ENCODE data around the gene ARL5B. TPM values are rescaled to one million over a fixed set of nuclear protein-coding genes. Genes with fewer than 3 reads are reported as not detected.
"Not testable (repeated sequence)": the region's sequence is repeated elsewhere in the genome, so short reads cannot be mapped to it uniquely, and the experiment has no call there.

The ARL5B gene
- 10 to 100 TPM; 13.8 to 14.1 TPM for total RNA-seq

- CTCF ChIA-PET: interaction anchor here (0.6 kb wide), 1 partner anchor 196 kb away, joined by 4 read pairs; no protein-coding TSS in a partner anchor
- no peaks in the 10 kb centered on the region for H3K9me3 Mint-ChIP-seq
- peak within 1 kb of the TSS; percentile 93 for H3K4me3 Mint-ChIP-seq
- H3K27ac Mint-ChIP-seq: peak within 1 kb of the TSS; percentile 98
- no peaks in the 10 kb centered on the region for H3K27me3 Mint-ChIP-seq (ENCODE audit: low read depth)
- H3K4me1 Mint-ChIP-seq (ENCODE audit: low read depth): peaks cover 36% of the 10 kb centered on the region
- peak; percentile 97 for DNase-seq
- H3K36me3 Mint-ChIP-seq (ENCODE audit: low read depth): peaks cover 13% of the 10 kb centered on the region
- intact Hi-C loops (cut with micrococcal nuclease): loop anchor here (1.0 to 10.0 kb wide), 6 partner anchors 8 to 1844 kb away; partner anchors contain the start of genes NSUN6, RSU1, STAM and VIM
Measured at GRCh38 chr10:18659125-18659818, at the start of gene ARL5B. Gene ARL5B (plus strand): TSS chr10:18659431. CDS start chr10:18659638, 207 bp downstream.

- H3K4me3 Mint-ChIP-seq: no peak overlapping the region
- intact Hi-C loops (cut with micrococcal nuclease): no loop called here
- no peaks in the 10 kb centered on the region for H3K27me3 Mint-ChIP-seq (ENCODE audit: low read depth)
- peaks cover 37% of the 10 kb centered on the region for H3K36me3 Mint-ChIP-seq (ENCODE audit: low read depth)
- no peaks in the 10 kb centered on the region for H3K9me3 Mint-ChIP-seq
- H3K27ac Mint-ChIP-seq: no peak overlapping the region
- CTCF ChIA-PET: no interaction called here
- peaks cover 10% of the 10 kb centered on the region for H3K4me1 Mint-ChIP-seq (ENCODE audit: low read depth)
- DNase-seq: no peak
Measured at GRCh38 chr10:18610517-18610916, 48.7 kb upstream of the ARL5B start.

- H3K27me3 Mint-ChIP-seq (ENCODE audit: low read depth): no peaks in the 10 kb centered on the region
- intact Hi-C loops (cut with micrococcal nuclease): no loop called here
- CTCF ChIA-PET: no interaction called here
- H3K36me3 Mint-ChIP-seq (ENCODE audit: low read depth): peaks cover 37% of the 10 kb centered on the region
- no peaks in the 10 kb centered on the region for H3K9me3 Mint-ChIP-seq
- H3K4me3 Mint-ChIP-seq: no peak overlapping the region
- no peak overlapping the region for H3K27ac Mint-ChIP-seq
- DNase-seq: no peak
- peaks cover 10% of the 10 kb centered on the region for H3K4me1 Mint-ChIP-seq (ENCODE audit: low read depth)
Measured at GRCh38 chr10:18611168-18611567, 48.1 kb upstream of the ARL5B start.

GRCh38 chr10:18615618-18616017, 43.6 kb upstream of the ARL5B start:
- intact Hi-C loops (cut with micrococcal nuclease): no loop called here
- Mint-ChIP-seq H3K27me3 (ENCODE audit: low read depth) (no peaks in the 10 kb centered on the region), H3K4me3 (no peak overlapping the region), H3K4me1 (ENCODE audit: low read depth) (no peaks in the 10 kb centered on the region), H3K9me3 (no peaks in the 10 kb centered on the region), H3K27ac (no peak overlapping the region), H3K36me3 (ENCODE audit: low read depth) (peaks cover 42% of the 10 kb centered on the region)
- DNase-seq: no peak
- CTCF ChIA-PET: no interaction called here

GRCh38 chr10:18616337-18616736, 42.9 kb upstream of the ARL5B start:
- CTCF ChIA-PET: no interaction called here
- intact Hi-C loops (cut with micrococcal nuclease): no loop called here
- Mint-ChIP-seq H3K36me3 (ENCODE audit: low read depth) (peaks cover 44% of the 10 kb centered on the region), H3K4me1 (ENCODE audit: low read depth) (no peaks in the 10 kb centered on the region), H3K27ac (no peak overlapping the region), H3K27me3 (ENCODE audit: low read depth) (no peaks in the 10 kb centered on the region), H3K4me3 (no peak overlapping the region), H3K9me3 (no peaks in the 10 kb centered on the region)
- DNase-seq: no peak

GRCh38 chr10:18619016-18619415, 40.2 kb upstream of the ARL5B start:
- no peak overlapping the region for H3K4me3 Mint-ChIP-seq
- no peaks in the 10 kb centered on the region for H3K27me3 Mint-ChIP-seq (ENCODE audit: low read depth)
- no peaks in the 10 kb centered on the region for H3K9me3 Mint-ChIP-seq
- no peaks in the 10 kb centered on the region for H3K4me1 Mint-ChIP-seq (ENCODE audit: low read depth)
- no peak overlapping the region for H3K27ac Mint-ChIP-seq
- DNase-seq: no peak
- H3K36me3 Mint-ChIP-seq (ENCODE audit: low read depth): peaks cover 46% of the 10 kb centered on the region
- CTCF ChIA-PET: no interaction called here
- intact Hi-C loops (cut with micrococcal nuclease): no loop called here

- Mint-ChIP-seq H3K27me3 (ENCODE audit: low read depth) (no peaks in the 10 kb centered on the region), H3K4me1 (ENCODE audit: low read depth) (peaks cover 1% of the 10 kb centered on the region), H3K27ac (no peak overlapping the region), H3K36me3 (ENCODE audit: low read depth) (peaks cover 39% of the 10 kb centered on the region), H3K4me3 (no peak overlapping the region), H3K9me3 (no peaks in the 10 kb centered on the region)
- CTCF ChIA-PET: no interaction called here
- intact Hi-C loops (cut with micrococcal nuclease): no loop called here
- no peak for DNase-seq
Measured at GRCh38 chr10:18620856-18621255, 38.4 kb upstream of the ARL5B start.

GRCh38 chr10:18623671-18624070, 35.6 kb upstream of the ARL5B start:
- H3K4me3 Mint-ChIP-seq; CTCF ChIA-PET; H3K27ac Mint-ChIP-seq; H3K9me3 Mint-ChIP-seq; DNase-seq; intact Hi-C loops (cut with micrococcal nuclease); H3K27me3 Mint-ChIP-seq (ENCODE audit: low read depth): not testable (repeated sequence)
- Mint-ChIP-seq H3K36me3 (ENCODE audit: low read depth) (peaks cover 31% of the 10 kb centered on the region), H3K4me1 (ENCODE audit: low read depth) (peaks cover 13% of the 10 kb centered on the region)

- CTCF ChIA-PET: interaction anchor here (0.6 kb wide), 1 partner anchor 1111 kb away, joined by 3 read pairs; no protein-coding TSS in a partner anchor
- intact Hi-C loops (cut with micrococcal nuclease): loop anchor here (2.0 kb wide), 1 partner anchor 25 kb away; the partner anchor contains the start of gene NSUN6
- Mint-ChIP-seq H3K27ac (no peak overlapping the region), H3K27me3 (ENCODE audit: low read depth) (no peaks in the 10 kb centered on the region), H3K4me1 (ENCODE audit: low read depth) (peaks cover 13% of the 10 kb centered on the region), H3K36me3 (ENCODE audit: low read depth) (peaks cover 24% of the 10 kb centered on the region), H3K9me3 (peaks cover 2% of the 10 kb centered on the region), H3K4me3 (no peak overlapping the region)
- no peak for DNase-seq
Measured at GRCh38 chr10:18625886-18626285, 33.3 kb upstream of the ARL5B start.

- Mint-ChIP-seq H3K4me1 (ENCODE audit: low read depth) (peaks cover 13% of the 10 kb centered on the region), H3K4me3 (peak overlapping the region; percentile 76), H3K36me3 (ENCODE audit: low read depth) (peaks cover 13% of the 10 kb centered on the region), H3K27ac (peak overlapping the region; percentile 56)
- H3K27me3 Mint-ChIP-seq (ENCODE audit: low read depth); H3K9me3 Mint-ChIP-seq; CTCF ChIA-PET: not testable (repeated sequence)
- peak; percentile 75 for DNase-seq
- intact Hi-C loops (cut with micrococcal nuclease): loop anchor here (1.0 to 2.0 kb wide), 2 partner anchors 23 to 32 kb away; partner anchors contain the start of genes ARL5B and NSUN6
Measured at GRCh38 chr10:18627452-18628018, 31.7 kb upstream of the ARL5B start.

- not testable (repeated sequence) for DNase-seq, H3K27ac Mint-ChIP-seq
Measured at GRCh38 chr10:18632500-18632899, 26.7 kb upstream of the ARL5B start.

GRCh38 chr10:18635995-18636394, 23.2 kb upstream of the ARL5B start:
- H3K27me3 Mint-ChIP-seq (ENCODE audit: low read depth): no peaks in the 10 kb centered on the region
- peaks cover 2% of the 10 kb centered on the region for H3K9me3 Mint-ChIP-seq
- no peaks in the 10 kb centered on the region for H3K4me1 Mint-ChIP-seq (ENCODE audit: low read depth)
- intact Hi-C loops (cut with micrococcal nuclease): no loop called here
- no peak overlapping the region for H3K27ac Mint-ChIP-seq
- DNase-seq: no peak
- CTCF ChIA-PET: no interaction called here
- H3K36me3 Mint-ChIP-seq (ENCODE audit: low read depth): peaks cover 22% of the 10 kb centered on the region
- H3K4me3 Mint-ChIP-seq: no peak overlapping the region

More at GRCh38 chr10:18632500-18632899, 26.7 kb upstream of the ARL5B start:
- intact Hi-C loops (cut with micrococcal nuclease); H3K9me3 Mint-ChIP-seq; H3K4me1 Mint-ChIP-seq (ENCODE audit: low read depth); H3K27me3 Mint-ChIP-seq (ENCODE audit: low read depth); H3K4me3 Mint-ChIP-seq; CTCF ChIA-PET: not testable (repeated sequence)
- H3K36me3 Mint-ChIP-seq (ENCODE audit: low read depth): peaks cover 21% of the 10 kb centered on the region

GRCh38 chr10:18637400-18637799, 21.8 kb upstream of the ARL5B start:
- H3K27ac Mint-ChIP-seq; H3K4me3 Mint-ChIP-seq; DNase-seq; H3K27me3 Mint-ChIP-seq (ENCODE audit: low read depth); H3K4me1 Mint-ChIP-seq (ENCODE audit: low read depth); H3K9me3 Mint-ChIP-seq; intact Hi-C loops (cut with micrococcal nuclease); CTCF ChIA-PET: not testable (repeated sequence)
- peaks cover 22% of the 10 kb centered on the region for H3K36me3 Mint-ChIP-seq (ENCODE audit: low read depth)
